ENCODE data around the gene ZNF674. TPM values are rescaled to one million over a fixed set of nuclear protein-coding genes. Genes with fewer than 3 reads are reported as not detected.
"Not testable (repeated sequence)": the region's sequence is repeated elsewhere in the genome, so short reads cannot be mapped to it uniquely, and the experiment has no call there.

ZNF674 gene
- total RNA-seq, 1 experiment from 2014 or later, result 2.0 TPM

- DNase-seq (ENCODE audit: low spot score), result no peak
- in situ Hi-C loops (cut with HindIII; ENCODE audit: low sequenced_read_pairs), result no loop called here
Measured at GRCh38 chrX:46500054-46500453, 45.2 kb downstream of the ZNF674 start.

- in situ Hi-C loops (cut with HindIII; ENCODE audit: low sequenced_read_pairs), result no loop called here
- no peak for DNase-seq (ENCODE audit: low spot score)
Measured at GRCh38 chrX:46488712-46489111, 56.5 kb downstream of the ZNF674 start.

DNA sequence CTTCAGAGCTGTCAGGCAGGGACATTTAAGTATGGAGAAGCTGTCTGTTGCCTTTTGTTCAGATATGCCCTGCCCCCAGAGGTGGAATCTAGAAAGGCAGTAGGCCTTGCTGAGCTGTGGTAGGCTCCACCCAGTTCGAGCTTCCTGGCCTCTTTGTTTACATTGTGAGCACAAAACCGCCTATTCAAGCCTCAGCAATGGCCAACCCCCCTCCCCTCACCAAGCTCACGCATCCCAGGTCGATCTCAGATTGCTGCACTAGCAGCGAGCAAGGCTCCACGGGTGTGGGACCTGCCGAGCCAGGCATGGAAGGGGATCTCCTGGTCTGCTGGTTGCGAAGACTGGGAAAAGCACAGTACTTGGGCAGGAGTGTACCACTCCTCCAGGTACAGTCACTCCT lies 59.3 kb downstream of the ZNF674 start:
- no peak for DNase-seq (ENCODE audit: low spot score)
- in situ Hi-C loops (cut with HindIII; ENCODE audit: low sequenced_read_pairs), result no loop called here

DNA sequence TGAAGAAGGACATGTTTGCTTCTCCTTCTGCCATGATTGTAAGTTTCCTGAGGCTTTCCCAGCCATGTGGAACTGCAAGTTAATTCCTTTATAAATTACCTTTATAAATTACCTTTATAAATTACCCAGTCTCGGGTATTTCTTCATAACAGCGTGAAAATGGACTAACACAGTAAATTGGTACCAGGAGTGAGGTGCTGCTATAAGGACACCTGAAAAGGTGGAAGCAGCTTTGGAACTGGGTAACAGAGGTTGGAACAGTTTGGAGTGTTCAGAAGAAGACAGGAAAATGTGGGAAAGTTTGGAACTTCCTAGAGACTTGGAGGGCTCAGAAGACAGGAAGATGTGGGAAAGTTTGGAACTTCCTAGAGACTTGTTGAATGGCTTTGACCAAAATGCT lies 66.6 kb downstream of the ZNF674 start:
- DNase-seq (ENCODE audit: low spot score); in situ Hi-C loops (cut with HindIII; ENCODE audit: low sequenced_read_pairs): not testable (repeated sequence)

DNA sequence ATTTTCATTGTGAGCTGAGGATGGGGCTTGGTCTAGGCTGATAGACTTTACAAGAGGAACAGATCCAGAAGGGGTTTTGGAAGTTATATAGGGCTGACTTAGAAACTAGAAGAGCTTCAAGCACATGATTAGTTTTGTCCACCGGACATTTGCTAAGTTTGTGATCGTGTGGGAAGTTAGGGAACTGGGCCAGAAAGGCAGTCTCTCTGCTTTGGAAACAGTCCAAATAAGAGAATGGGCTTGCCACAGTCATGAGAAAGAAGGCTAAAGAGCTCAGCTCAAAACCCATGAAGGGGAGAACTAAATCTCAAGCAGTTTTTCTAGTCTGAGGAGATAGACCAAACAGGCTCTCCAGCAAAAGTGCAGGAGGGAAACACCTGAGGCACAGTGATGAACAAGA lies 67.8 kb downstream of the ZNF674 start:
- no peak for DNase-seq (ENCODE audit: low spot score)
- in situ Hi-C loops (cut with HindIII; ENCODE audit: low sequenced_read_pairs), result no loop called here

- no peak for DNase-seq (ENCODE audit: low spot score)
- in situ Hi-C loops (cut with HindIII; ENCODE audit: low sequenced_read_pairs), result no loop called here
Measured at GRCh38 chrX:46465203-46465602, 80.0 kb downstream of the ZNF674 start.

- no peak for DNase-seq (ENCODE audit: low spot score)
- in situ Hi-C loops (cut with HindIII; ENCODE audit: low sequenced_read_pairs), result no loop called here
Measured at GRCh38 chrX:46463682-46464081, 81.5 kb downstream of the ZNF674 start.

- no peak for DNase-seq (ENCODE audit: low spot score)
- in situ Hi-C loops (cut with HindIII; ENCODE audit: low sequenced_read_pairs), result no loop called here
Measured at GRCh38 chrX:46461660-46462191, 83.5 kb downstream of the ZNF674 start.

- DNase-seq (ENCODE audit: low spot score); in situ Hi-C loops (cut with HindIII; ENCODE audit: low sequenced_read_pairs): not testable (repeated sequence)
Measured at GRCh38 chrX:46460801-46461659, 84.2 kb downstream of the ZNF674 start.

DNA sequence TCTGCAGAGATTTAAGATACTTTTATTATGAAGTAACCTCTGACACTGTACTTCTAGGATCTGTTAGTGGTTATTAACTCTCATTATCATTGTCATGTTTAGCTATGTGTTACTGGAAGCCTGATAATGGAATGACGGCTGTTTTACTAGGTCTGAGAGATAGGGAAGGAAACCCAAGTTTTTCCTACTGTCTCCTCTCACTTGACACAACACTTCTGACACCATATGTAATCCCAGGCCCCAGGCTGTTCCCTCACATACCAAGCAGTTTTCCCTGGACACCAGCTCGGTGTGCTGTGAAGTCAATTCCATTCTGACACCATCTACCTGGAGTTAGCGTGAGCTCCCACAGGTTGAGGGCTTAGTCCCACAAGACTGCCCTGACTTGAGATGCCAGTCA lies 85.6 kb downstream of the ZNF674 start:
- in situ Hi-C loops (cut with HindIII; ENCODE audit: low sequenced_read_pairs), result no loop called here

DNA sequence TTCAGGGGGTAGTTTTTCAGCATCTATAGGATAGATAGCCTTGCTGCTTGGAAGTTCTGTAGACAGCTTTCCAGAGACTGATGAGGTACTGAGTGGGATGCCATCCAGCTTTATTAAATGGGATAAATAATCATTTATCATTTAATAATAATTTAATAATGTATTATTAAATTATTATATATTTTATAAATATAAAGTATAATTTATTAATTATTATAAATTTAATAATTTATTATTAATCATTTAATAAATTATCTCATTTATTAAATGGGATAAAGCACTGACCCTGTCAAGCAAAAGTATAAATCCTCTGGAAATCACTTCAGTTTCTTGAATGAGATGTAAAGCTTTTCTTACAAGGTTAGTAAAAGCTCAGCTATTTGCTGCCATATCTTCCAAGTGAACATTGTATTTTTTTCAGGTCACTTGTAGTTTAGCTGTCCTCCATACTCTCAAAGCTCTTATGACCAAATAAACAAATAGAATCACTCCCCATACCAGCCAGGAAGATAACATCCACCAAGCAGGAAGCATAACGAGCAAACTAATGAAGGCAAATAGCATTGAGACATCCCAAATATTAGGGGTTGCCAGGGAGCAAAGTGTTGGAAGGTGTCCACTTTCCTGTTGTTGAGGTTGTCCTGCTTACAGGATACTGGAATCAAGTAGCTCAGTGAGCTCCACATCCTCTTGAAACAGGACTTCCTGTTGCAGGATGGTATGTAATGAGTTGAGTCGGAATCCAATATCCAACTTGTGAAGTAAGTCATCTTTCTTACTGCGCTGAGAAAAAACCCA lies 88.9 kb downstream of the ZNF674 start:
- in situ Hi-C loops (cut with HindIII; ENCODE audit: low sequenced_read_pairs), result no loop called here
- DNase-seq (ENCODE audit: low spot score), result no peak

More for the DNA sequence above, 85.6 kb downstream of the ZNF674 start:
- no peak for DNase-seq (ENCODE audit: low spot score)

Other genes starting within 250 kb of the ZNF674 start
- 0.20 and 3.6 TPM in 2 replicates for gene CHST7, start 28.3 kb upstream of the ZNF674 start, total RNA-seq (2014; rRNA removed; shearing (Covaris generic))
- 1.5 and 2.1 TPM in 2 replicates for gene SLC9A7, start 213.7 kb upstream of the ZNF674 start, total RNA-seq (2014; rRNA removed; shearing (Covaris generic))

Measured in G401 (cell line).